ENCODE results near the gene FAS.

- TF ChIP-seq, protein P1, sequence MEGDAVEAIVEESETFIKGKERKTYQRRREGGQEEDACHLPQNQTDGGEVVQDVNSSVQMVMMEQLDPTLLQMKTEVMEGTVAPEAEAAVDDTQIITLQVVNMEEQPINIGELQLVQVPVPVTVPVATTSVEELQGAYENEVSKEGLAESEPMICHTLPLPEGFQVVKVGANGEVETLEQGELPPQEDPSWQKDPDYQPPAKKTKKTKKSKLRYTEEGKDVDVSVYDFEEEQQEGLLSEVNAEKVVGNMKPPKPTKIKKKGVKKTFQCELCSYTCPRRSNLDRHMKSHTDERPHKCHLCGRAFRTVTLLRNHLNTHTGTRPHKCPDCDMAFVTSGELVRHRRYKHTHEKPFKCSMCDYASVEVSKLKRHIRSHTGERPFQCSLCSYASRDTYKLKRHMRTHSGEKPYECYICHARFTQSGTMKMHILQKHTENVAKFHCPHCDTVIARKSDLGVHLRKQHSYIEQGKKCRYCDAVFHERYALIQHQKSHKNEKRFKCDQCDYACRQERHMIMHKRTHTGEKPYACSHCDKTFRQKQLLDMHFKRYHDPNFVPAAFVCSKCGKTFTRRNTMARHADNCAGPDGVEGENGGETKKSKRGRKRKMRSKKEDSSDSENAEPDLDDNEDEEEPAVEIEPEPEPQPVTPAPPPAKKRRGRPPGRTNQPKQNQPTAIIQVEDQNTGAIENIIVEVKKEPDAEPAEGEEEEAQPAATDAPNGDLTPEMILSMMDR (IDR thresholded peaks at IDR 0.05; ENCODE audit: poor library complexity): no peak
- TF ChIP-seq EZH2phosphoT487 (IDR thresholded peaks at IDR 0.05; ENCODE audit: low read depth, severe bottlenecking, unreplicated experiment): no peak
These were observed 12.7 kb downstream of the FAS start for GRCh38 chr10:89003344-89003743.

All from hepatocyte (in vitro differentiated cells).